Measurements from ENCODE around the gene SV2A.

DNA sequence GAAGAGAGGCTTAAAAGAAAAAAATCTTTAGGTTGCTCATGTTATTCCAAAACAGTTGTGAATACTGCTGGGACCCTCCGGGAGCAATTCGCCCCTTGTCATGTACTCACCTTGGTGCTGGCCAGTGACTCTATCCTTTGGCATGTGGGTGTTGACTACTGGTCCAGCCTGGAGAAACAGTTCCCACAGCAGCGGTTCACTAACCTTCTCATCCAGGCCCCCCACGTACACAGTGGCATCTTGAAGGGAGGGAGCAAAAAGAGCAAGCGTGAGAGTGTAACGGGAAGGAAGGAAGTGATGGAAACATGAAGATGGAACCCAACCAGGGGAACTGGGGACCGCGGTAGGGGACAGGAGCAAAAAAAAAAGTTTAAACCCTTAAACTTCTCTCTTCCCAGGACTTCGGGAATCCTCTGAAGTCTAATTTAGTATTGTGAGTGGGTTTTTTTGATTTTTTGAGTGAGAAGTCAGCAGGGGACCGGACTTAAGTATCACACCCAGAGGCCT, 9.5 kb upstream of the SV2A start:
- TF ChIP-seq, protein P1, sequence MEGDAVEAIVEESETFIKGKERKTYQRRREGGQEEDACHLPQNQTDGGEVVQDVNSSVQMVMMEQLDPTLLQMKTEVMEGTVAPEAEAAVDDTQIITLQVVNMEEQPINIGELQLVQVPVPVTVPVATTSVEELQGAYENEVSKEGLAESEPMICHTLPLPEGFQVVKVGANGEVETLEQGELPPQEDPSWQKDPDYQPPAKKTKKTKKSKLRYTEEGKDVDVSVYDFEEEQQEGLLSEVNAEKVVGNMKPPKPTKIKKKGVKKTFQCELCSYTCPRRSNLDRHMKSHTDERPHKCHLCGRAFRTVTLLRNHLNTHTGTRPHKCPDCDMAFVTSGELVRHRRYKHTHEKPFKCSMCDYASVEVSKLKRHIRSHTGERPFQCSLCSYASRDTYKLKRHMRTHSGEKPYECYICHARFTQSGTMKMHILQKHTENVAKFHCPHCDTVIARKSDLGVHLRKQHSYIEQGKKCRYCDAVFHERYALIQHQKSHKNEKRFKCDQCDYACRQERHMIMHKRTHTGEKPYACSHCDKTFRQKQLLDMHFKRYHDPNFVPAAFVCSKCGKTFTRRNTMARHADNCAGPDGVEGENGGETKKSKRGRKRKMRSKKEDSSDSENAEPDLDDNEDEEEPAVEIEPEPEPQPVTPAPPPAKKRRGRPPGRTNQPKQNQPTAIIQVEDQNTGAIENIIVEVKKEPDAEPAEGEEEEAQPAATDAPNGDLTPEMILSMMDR (tag by site-specific recombination; IDR thresholded peaks at IDR 0.05) = no peak
- TF ChIP-seq ZBTB21 (tag by site-specific recombination; IDR thresholded peaks at IDR 0.05) = no peak
- TF ChIP-seq YY1 (tag by site-specific recombination; IDR thresholded peaks at IDR 0.05) = no peak
- TF ChIP-seq BCL11A (tag by site-specific recombination; IDR thresholded peaks at IDR 0.05; ENCODE audit: low read depth) = no peak
- TF ChIP-seq EGR2 (tag by site-specific recombination; IDR thresholded peaks at IDR 0.05; ENCODE audit: low read depth) = no peak
- no peak for TF ChIP-seq ZNF560 (tag by site-specific recombination; IDR thresholded peaks at IDR 0.05; ENCODE audit: borderline replicate concordance)
- no peak for TF ChIP-seq ZNF837 (tag by site-specific recombination; IDR thresholded peaks at IDR 0.05)
- TF ChIP-seq ZEB2 (tag by site-specific recombination; IDR thresholded peaks at IDR 0.05) = no peak
- TF ChIP-seq KLF9 (tag by site-specific recombination; IDR thresholded peaks at IDR 0.05; ENCODE audit: low read depth) = no peak
- TF ChIP-seq, protein P2, sequence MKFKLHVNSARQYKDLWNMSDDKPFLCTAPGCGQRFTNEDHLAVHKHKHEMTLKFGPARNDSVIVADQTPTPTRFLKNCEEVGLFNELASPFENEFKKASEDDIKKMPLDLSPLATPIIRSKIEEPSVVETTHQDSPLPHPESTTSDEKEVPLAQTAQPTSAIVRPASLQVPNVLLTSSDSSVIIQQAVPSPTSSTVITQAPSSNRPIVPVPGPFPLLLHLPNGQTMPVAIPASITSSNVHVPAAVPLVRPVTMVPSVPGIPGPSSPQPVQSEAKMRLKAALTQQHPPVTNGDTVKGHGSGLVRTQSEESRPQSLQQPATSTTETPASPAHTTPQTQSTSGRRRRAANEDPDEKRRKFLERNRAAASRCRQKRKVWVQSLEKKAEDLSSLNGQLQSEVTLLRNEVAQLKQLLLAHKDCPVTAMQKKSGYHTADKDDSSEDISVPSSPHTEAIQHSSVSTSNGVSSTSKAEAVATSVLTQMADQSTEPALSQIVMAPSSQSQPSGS (tag by site-specific recombination; IDR thresholded peaks at IDR 0.05; ENCODE audit: low read depth) = no peak
- no peak for TF ChIP-seq ZNF658 (tag by site-specific recombination; IDR thresholded peaks at IDR 0.05)
